HL-60/S4 (cell line): ENCODE data around the gene BCL2.

Experiments
- in situ Hi-C: fragments of 300-500 bp; cut with MboI; formaldehyde crosslinking; loops from 2 replicates; pipeline ENCODE4 v1.14.3; 2022; ENCODE audit warnings: low sequenced_read_pairs

The BCL2 gene

DNA sequence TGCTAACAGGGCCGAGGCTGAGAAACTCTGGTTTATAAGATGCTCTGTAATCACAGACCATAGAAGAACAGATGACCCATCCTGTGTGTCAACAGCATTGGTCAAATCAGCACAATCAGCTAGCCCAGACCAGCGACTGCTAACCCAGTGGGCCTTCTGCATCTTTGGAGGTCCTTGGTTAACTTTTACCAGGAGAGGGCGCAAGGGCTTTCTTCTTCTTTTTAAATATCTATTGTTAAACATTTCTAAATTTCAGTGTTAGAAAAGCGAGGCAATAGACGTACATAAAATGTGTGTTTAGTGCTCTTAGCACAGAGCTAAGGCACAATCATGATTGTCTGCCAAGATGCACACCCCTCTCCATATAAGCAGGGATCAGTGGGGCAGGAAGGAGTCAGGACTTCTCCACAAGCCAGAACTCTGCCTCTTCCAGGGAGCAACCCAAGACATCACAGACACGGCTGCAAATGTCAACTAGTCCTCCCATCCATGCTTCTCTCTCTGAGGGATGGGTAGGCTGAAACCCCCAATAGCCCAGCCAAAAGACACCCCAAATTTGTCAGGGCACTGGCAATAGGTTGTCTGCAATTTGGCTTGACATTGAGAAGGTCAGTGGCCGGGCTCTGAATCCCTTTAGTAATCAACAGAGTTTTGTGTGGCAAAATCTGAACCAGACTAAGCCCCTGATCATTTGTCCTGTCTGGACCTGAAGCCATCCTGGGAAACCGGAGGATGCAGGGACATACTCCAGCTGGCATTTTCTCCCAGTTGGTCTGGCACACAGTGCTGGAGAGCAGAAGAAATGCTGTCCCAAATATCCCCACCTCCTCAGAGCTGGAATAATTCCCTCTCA lies 188.2 kb downstream of the BCL2 start:
- in situ Hi-C loops, result loop anchor here (25.0 kb wide), 1 partner anchor 181 kb away; the partner anchor contains the start of gene BCL2

DNA sequence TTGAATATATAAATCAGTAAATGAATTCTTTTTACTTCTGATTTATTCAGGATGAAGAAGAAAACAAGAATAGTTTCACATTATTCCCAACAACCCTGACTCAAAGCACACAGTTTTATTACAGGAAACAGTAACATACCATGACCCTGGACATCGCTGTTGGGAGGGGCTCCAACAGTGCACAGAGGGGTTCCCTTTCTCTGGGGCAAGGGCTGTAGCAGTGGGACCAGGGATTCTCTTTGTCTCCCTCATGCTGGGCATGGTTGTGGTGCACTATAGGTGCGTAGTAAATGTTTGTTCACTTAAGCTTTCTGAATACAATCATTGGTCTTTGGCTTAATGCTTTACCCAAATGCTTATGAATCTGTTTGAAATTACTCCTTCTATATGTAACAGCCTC lies 189.4 kb downstream of the BCL2 start:
- in situ Hi-C loops, result loop anchor here (25.0 kb wide), 1 partner anchor 182 kb away; the partner anchor contains the start of gene BCL2

DNA sequence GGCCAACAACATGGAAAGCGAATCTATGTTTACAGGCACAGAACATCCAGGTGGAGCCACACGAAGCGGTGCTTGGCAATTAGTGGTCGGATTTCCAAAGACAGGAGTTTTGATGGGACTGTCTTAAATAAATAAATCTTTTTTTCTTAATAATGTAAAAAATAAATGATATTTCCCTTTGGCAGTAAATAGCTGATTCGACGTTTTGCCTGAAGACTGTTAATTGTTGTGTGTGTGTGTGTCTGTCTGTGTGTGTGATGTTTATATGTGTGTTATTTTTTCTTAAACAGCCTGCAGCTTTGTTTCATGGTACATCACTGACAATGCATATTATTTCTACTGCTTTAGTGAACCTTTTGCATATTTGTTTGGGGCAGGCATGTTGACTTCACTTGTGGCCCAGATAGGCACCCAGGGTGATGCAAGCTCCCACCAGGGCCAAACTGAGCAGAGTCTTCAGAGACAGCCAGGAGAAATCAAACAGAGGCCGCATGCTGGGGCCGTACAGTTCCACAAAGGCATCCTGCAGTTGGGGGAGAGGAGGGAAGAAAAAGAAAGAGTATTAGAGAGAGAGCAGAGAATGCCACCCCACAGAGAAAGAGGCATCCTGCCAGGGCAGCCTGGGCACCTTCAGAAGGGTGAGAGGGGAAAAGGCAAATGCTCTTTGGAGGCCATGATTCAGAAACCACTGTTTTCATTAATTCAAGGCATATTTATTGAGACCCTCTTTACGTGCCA lies 191.2 kb downstream of the BCL2 start:
- in situ Hi-C loops, result loop anchor here (25.0 kb wide), 1 partner anchor 184 kb away; the partner anchor contains the start of gene BCL2

DNA sequence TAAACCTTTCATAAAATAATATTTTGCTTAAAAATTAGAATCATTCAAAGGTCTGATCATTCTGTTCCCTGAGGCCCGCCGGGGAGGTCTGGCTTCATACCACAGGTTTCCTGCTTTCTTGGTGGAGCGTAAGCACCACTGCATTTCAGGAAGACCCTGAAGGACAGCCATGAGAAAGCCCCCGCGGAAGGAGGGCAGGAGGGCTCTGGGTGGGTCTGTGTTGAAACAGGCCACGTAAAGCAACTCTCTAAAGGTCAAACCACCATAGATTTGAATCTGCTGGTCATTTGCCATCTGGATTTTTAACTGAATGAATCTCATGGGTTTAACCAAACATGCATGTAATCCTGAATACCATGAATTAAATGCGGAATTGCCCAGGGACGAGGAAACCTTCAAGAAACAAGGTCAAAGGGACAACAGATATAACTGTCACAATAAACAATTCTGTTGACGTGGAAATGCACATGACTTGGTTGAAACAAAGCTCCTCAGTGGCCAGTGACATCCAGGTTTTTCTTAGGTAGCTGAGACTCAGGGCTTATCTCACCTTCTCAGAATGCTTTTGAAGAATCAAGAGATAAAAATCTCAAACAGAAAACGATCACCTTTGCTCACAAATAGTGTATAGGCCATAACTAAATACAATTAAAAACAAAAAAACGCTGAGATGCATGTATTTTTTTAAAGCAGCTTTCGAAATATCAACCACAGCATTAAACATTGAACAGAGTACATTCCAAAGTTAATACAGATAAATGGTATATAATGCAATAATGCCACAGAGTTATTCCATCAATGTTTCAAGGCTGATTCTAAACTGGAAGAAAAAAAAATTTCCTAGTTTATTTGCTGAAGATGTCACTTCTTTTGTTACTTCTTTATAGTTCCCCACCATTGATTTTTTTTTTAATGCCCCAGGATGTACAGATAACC lies 193.2 kb downstream of the BCL2 start:
- in situ Hi-C loops, result loop anchor here (25.0 kb wide), 1 partner anchor 186 kb away; the partner anchor contains the start of gene BCL2

DNA sequence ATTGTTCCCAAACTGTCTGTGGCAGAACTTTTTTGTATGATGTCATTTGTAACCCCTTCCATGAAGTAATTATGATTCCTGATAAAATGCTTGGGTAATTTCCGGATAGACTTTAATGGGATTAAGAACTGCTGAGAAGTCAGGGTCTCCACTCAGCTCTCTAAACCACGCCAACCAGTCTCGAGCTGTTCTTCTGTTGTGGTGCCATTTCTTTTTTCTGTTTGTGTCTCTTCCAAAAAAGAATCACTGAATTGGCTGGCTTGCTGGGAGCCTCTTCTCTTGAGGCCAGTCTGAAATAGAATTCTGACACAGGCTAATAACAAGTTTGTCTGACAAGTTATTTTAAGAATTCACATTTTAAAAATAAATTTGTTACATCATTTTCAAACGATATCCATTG lies 198.9 kb downstream of the BCL2 start:
- in situ Hi-C loops, result no loop called here

DNA sequence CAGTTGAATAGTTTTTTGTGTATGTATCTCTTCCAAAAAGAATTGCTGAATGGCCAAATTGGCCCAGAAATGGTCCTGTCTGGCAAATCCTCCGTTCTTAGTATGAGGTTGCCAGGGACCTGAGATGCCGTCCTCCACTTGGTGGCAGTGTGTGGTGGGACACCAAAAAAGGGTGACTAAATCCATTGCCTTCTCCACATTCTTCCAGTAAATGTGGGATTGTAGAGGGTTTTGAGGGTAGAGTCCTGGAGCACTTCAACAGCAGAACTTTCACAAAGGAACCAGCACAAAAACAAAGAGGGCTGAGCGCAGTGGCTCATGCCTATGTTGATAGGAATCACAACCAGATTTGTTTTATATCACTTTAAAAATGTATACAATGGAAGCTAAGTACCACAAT lies 199.9 kb downstream of the BCL2 start:
- in situ Hi-C loops, result no loop called here

DNA sequence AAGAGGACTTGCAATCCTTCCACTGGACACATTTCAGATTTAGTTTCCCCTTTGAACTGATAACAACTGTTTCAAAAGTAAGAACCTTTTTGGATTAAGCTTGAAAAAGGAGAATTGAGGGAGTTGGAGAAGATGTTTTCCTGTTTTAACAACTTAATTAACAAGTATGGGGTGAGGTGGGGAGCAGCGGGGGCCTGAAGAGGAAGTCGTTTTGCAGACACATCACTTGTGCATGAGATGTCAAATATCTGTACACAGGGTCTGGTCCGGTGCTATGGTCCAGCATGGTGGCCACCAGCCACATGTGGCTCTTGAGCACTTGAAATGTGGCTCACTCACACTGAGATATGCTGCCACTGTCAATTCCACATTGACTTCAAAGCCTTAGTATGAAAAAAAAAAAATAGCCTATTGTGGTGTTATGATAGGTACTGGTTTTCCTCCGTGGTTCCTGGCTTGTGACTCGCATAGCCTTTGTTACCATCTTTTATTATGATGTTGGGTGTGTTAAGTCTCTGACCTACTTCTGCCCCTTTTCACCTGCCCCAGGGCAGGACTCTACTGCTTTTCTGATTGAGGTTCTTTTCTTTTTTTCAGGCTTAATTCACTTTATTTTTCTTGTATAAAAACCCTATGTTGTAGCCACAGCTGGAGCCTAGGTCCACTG lies 205.5 kb downstream of the BCL2 start:
- in situ Hi-C loops, result no loop called here

DNA sequence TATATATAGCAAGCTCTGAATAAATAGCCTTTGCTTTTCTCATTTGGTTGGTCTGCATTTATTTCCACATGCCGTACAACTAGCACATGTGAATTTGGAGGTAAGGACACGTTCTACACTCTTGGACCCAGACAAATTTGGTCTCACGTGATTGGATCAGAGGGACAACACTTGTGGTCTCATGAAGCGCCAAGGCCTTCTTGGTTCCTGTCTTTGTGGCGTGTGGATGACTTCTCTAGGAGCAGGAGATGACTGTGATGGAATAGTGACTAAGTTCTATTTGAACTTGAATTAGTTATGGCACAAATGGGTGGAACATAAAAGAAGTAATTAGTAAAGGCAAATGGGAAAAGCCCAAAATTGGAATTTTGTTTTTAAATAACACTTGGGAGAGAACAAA lies 206.9 kb downstream of the BCL2 start:
- in situ Hi-C loops, result no loop called here

DNA sequence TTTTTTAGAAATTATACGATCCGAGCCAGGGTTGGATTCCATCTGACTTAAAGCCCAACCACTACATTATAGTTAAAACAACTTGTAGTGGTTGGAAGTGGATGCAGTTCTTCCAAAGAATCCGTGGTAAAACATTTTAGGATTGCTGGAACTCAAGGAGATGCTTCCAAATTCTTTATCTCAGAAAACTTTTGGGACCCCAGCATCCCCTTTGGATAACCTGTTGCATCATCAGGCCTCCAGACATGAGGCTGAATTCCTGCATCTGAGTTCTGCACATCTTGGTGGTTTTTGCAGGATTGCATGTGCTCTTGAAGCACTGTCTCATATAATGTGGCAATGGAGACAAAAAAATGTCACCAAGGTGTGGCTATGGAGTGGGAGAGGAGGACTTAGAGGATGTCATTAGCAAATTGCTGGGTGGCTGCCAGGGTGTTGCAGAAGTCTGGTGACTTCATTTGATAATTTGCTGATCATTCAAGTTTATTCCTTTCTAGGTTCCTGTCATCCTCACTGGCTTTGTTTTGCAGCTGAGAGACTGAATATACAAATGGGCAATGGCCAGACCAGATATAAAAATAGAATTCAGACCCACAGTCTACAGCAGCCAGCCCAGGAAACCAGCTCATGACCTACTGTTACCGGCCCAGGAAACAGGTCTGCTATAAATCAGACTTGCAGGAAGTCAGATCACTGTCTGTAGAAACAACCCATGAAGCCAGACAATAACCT lies 207.7 kb downstream of the BCL2 start:
- in situ Hi-C loops, result no loop called here

DNA sequence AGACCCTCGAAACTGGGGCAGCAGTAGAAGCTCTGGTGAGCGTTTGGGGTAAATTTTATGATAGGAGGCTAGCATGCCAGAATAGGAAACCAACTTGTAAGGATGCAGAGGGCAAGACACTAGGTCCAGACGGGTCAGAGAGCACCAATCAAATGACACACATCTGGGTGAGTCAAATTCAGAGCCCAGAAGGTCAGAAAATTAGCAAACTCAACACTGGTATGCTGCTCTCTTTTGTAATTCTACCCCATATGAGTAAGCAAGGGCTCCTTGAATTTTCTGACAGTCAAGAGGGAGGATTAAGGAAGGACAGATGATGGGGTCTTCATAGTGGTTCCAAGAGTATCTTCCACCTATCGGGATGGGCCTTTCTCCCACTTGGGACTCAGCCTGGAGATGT lies 209.8 kb downstream of the BCL2 start:
- in situ Hi-C loops, result no loop called here

DNA sequence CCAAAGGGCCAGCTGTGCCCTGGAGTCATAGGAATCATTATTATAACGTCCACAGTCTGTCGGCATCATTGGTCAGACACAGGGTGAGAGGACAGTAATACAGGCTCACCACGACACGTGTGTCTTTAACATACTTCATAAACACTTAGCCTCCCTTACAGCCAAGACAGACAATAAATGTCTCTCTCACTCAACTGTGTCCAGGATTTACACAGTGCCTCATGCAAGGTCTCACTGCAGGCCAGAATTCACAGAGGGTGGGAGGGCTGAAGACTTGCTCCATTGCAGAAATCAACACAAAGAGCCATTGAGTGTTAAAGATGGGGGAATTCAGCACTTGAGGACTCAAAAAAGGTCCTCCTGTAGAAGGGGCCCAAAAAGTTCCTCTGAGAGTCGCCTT lies 210.5 kb downstream of the BCL2 start:
- in situ Hi-C loops, result no loop called here

DNA sequence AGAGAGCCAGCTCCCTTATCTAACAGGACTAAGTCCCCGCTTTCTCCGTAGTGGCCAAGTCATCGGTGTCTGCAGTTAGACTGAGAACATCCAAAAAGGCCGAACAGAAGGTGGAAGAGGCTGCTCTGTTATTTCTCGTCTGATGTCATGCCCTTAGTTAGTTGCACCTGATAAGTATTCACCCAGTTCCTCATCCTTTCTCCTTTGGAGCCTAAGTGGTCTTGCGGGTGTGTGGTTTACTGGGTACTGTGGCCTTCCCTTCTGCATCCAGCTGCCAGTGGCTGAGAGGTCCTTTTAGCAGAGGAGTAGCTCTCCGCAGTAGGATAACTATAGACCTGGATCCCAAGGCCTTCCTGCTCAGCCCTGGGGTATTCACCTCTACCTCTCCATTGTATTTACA lies 211.6 kb downstream of the BCL2 start:
- in situ Hi-C loops, result no loop called here

DNA sequence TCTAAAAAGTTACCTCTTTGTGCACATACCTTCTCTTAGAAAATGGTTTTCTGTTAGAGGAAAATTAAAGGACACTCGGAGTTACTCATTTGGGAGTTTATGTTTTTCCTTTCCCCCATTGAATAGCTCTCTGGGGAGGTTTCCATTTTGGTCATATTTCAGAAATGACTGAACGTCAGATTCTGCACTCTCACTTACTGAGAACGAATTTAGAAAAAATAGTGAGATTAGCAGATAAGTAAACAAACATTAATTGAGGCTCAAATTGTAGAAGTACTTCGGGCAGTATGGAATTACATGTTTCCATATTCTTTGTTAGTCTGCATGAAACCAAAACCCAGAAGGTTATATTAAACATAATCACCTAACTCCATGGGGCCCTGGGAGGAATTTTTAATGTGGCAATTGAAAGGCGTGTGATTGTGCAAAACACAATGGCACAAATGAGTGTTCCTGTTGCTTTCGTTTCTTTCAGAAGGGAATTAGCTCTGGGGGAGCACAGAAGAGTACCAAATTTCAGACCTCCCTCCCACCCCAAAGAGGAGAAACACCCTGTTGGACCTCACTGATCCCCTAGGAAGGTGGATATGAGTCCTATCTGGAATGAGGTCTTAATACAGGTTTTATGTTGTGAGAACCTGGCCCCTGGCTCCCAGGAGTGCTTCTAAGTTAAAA lies 212.3 kb downstream of the BCL2 start:
- in situ Hi-C loops, result no loop called here

DNA sequence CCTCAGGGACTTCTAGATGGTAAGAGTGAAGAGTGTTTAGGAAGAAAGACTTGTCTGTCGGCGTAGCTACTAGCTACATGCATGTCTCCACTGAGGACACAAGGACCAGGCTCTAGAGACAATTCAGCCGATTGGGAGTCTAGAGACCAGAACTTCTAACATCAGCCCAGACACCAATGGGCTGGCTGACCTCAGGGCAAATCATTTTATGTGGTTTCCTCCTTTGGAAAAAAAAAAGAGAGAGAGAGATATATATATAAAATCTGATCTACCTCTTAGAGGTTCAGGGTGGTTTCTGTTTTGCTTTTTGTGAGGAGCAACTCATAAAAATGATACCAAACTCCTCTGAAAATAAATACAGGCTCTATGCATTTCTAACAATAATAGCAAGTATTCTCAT lies 212.8 kb downstream of the BCL2 start:
- in situ Hi-C loops, result no loop called here

DNA sequence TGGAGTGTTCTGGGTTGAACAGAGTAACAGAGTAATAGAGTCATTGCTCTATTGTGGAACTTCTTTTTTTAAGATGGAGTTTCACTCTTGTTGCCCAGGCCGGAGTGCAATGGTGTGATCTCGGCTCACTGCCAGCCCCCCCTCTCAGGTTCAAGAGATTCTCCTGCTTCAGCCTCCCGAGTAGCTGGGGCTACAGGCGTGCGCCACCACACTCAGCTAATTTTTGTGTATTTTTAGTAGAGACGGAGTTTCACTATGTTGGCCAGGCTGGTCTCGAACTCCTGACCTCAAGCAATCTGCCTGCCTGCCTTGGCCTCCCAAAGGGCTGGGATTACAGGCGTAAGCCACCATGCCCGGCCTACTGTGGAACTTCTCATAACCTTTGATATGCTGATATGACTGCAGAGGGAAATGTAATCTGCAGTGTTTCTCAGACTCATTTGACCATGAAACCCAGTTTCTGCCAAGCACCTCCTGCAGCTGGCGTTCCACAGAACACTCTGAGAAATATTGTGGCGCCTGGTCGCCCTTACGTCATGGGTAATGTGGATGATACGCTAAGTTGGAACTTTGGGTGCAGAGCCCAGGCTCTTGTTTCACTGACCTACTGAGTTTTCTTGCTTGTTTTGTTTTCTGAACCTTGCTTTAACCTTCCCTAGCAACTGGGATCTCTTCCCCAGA lies 213.8 kb downstream of the BCL2 start:
- in situ Hi-C loops, result no loop called here

DNA sequence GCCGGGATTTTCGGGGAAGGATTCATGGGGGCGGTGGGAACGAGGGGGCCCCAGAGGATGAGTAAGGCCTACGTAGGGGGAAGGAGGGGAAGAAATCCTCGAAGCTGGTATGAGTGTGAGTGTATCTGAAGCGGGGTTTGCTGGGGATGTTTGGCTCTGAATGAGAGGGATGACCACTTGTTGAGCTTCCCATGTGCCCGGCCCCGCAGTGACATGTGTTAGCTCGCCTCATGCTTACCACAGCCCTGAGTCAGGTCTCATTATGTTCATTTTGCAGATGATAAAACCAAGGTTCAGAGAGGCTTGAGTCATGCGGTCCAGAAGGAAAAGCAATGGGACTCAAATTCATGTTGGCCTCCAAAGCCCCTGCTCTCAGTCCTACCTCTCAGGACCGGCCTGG lies 214.7 kb downstream of the BCL2 start:
- in situ Hi-C loops, result no loop called here

DNA sequence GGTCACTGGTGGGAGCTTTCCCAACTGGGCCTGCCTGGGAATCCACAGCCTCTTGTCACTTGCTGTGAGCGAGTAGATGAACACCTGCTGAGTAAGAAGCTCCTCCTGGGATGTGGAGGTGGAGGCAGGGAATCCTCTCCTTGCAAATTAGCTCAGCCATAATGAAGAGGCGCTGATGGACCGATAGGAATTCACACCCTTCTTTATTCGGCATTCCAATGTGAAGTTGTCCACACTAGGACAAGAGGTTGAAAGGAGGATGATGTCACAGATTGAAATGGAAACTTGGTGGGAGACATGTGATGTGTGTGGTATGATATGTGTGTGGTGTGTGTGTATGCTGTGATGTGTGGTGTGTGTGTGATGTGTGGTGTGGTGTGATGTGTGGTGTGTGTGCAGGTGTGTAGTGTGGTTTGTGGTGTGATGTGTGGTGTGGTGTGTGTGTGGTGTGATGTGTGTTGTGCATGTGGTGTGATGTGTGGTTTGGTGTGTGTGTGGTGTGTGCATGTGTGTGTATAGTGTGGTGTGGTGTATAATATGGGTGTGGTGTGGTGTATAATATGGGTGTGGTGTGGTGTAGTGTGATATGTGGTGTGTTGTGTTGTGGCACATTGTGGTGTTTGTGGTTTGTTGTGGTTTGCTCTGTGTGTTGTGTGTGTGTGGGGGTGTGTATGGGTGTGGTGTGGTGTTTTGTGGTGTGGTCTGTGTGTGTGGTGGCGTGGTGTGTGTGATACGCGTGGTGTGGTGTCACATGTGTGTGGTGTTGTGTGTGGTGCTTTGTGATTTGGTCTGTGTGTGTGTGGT lies 216.4 kb downstream of the BCL2 start:
- in situ Hi-C loops, result no loop called here

DNA sequence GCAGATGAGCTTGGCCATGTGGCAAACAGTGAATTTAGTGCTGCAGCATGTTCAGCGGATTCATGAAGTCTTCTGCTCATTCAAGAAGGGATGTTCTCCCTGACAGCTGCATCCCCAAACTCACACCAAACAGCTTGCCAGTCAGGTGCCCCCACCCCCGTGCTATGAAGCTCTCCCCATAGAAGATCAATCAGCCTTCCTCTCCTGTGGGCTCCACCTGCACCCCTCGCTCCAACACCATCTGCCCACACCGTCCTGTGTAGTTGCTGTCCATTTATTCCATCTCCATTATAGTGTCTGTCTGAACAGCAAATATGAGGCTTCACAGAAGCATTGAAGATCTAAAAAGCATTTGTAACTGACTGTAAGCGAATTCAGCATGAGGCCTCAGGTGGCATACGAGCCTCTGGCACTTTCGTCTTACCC lies 218.9 kb downstream of the BCL2 start:
- in situ Hi-C loops, result no loop called here
